Measurements from ENCODE around the gene MALRD1. TPM values are rescaled to one million over a fixed set of nuclear protein-coding genes. Genes with fewer than 3 reads are reported as not detected.
A peak's percentile ranks its signal among the peaks of the same experiment; 100 is the strongest.

MALRD1 gene
- 2.2 TPM for polyA plus RNA-seq (ENCODE audit: insufficient read length)
- long read RNA-seq, donor 1, partial matches to known transcripts, result 5 of 5 reads
- long read RNA-seq, donor 1, other reads (novel, unspliced or antisense), result 0 of 5 reads
- long read RNA-seq, donor 2, result 0 reads
- long read RNA-seq, donor 3, partial matches to known transcripts, result 0 of 1 reads
- long read RNA-seq, donor 3, other reads (novel, unspliced or antisense), result 0 of 1 reads
- long read RNA-seq, donor 4, result 0 reads
- long read RNA-seq, donor 5, partial matches to known transcripts, result 0 of 7 reads
- long read RNA-seq, donor 5, other reads (novel, unspliced or antisense), result 6 of 7 reads
- long read RNA-seq, donor 6, result 0 reads
- long read RNA-seq, donor 7, partial matches to known transcripts, result 0 of 7 reads
- long read RNA-seq, donor 7, other reads (novel, unspliced or antisense), result 7 of 7 reads
- long read RNA-seq, donor 8, result 0 reads

DNA sequence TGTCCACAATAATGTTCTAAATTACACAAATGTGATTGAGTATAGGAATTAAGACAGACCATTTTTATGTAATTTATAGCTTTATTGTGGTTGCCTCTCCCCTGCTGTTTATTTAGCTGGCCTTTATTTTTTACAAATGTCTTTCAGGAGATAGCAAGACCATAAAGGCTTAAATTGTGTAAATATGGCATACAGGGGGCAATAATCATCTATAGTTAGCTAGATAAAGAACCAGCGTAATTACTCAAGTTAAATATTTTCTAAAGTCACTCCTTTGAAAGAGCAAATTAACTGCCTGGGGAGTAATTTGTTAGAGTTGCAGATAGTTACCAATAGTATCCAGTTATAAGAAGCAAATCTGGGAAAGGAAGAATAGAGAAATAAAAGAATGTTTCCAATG, at the start of gene MALRD1:
MALRD1 (plus strand) TSS at position 313 of the 400 bp plus-strand sequence. CDS start 138 bp downstream, outside the sequence.
- no peak for DNase-seq

DNA sequence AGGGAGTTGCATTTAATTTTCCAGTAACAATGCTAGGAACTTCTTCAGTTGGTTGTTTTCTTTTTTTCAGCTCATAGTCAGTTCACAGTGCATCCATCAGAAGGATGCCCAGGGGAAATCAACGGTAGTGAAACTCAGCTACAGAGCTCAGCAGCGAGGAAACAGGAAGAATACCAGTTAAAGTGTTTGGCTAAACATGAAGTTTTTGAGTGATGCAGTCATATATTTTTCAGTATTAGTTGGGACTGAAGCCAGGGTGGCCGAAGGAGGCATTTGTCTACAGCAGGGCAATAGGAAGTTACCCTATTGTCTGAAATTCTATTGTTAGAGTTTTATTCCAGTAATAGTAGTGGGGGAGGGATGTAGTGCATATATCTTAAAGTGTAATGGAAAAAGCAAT, 45.3 kb upstream of the MALRD1 start:
- DNase-seq, result peak; percentile 8

DNA sequence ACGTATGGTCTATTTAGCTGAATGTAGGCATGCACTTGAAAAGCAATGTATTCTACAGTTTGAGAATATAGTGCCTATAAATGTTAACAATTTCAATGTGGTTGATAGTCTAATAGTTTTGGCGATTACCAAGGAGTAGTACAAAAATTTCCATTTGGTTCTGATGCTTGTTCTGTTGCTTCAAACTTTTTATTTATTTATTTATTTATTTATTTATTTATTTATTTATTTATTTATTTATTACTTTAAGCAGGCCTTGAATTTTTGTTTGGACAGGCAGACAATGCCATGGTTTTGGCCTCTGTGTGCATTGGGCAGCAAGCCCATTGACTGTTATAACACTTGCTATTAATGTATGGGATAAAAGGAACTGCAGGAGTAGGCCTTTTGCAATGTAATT, 36.5 kb upstream of the MALRD1 start:
- DNase-seq, result no peak

DNA sequence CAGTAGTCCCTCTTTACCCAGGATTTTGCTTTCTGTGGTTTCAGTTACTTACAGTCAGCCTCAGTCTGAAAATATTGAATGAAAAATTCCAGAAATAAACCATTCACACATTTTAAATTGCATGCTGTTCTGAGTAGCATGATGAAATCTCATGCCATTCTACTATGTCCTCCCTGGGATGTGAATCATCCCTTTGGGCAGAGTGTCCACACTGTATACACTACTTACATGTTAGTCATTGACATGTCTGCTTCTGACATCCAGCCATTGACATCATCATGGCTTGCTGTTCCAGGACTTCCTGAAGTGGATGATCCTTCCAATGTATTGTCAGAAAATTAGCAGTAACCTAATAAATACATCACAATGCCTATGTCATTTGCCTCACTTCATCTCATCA, 34.6 kb upstream of the MALRD1 start:
- DNase-seq, result no peak

DNA sequence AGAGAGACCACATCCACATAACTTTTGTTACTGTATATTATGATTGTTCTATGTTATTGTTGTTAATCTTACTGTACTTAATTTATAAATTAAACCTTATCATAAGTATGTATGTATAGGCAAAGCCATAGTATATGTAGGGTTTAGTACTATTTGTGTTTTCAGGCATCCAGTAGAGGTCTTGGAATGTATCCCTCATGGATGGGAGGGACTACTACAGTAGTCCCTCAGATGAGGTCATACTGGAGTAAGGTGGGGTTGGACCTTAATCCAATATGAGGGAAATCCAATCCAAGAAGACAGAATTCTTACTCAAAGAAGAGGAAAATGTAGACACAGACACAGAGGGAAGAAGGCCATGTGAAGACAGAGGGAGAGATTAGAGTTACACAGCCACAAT, 34.1 kb upstream of the MALRD1 start:
- DNase-seq, result no peak

DNA sequence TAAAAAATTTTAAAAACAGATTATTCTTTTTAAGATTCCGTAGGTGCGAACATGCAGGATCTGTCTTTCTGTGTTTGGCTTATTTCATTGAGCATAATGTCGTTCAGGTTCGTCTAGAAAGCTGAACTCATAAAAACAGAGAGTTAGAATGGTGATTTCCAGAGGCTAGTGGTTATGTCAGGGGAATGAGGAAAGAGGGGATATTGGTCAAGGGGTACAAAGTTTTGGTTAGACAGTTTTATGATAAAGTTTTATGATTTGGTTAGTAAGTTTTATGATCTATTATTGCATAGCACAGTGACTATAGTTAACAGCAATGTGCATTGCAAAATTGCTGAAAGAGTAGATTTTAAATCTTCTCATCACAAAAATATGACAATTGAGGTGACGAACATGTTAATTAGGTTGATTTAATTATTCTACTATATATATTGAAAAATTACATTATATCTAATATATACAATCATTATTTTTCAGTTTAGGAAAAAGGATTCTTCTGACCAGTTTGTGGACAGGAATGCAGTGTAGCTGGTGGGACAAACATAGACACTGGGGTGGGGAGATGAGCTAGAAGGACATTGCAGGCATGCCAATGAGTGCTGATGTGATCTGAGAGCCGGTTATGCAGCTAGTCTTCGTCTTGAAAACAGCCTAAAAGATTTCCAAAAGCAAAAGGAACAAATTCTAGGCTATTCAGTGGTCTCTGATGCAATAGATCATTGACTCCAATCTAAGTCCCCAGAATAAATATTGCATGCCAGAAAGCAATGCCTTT, 31.3 kb upstream of the MALRD1 start:
- no peak for DNase-seq

DNA sequence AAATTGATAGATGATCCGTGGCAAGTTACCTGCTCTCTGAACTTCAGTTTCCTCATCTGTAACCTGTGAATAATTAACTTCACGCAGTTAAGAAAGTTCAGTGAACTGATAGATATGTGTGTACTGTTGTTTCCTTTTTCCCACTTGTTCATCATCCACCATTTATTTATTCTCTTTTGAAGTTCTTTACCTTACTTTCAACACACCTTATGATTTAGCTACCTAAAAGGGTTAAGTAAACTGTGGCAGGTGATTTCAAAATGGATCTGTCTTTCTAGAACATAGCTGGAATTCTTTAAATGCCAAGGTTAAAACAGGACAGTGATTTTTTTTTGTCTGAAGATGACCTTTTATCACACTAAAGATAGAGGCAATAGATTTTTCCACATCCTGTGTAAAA, 27.4 kb upstream of the MALRD1 start:
- DNase-seq, result no peak

DNA sequence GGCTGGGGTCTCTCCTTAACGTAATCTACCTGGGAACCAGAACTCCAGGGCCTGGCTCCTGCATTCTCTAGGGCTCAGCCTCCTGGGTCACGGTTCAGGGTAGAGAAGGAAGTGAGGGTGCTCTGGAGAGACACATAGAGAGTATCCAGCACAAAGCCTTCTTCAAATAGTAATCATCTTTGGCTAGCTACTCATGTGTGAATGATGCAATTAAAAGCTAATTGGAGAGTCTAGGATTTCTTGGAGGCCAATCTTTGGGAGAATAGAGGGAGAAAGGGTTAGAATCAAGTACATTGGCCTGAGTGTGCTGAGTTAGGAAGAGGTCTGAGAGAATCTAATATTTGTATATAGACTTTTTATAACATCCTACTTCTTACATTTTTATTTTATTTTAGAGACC, 24.0 kb upstream of the MALRD1 start:
- DNase-seq, result no peak

DNA sequence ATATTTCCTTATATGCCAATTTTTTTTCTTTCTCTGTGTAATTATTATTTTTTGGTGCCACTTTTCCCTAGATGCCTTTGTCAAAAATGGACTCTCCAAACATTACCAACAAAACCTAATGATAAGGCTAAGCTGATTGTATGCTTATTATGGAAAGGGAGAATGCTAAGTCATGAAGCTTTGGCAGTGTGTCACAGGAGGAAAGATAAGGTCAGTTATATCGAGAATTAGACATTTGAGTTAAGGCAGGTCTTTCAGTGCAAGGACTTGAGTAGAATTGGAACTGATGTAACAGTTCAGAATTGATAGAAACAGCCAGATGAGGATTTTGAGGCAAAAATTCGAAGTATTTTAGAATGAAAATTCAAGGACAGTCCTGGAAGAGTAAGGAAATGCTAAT, 16.8 kb upstream of the MALRD1 start:
- no peak for DNase-seq

DNA sequence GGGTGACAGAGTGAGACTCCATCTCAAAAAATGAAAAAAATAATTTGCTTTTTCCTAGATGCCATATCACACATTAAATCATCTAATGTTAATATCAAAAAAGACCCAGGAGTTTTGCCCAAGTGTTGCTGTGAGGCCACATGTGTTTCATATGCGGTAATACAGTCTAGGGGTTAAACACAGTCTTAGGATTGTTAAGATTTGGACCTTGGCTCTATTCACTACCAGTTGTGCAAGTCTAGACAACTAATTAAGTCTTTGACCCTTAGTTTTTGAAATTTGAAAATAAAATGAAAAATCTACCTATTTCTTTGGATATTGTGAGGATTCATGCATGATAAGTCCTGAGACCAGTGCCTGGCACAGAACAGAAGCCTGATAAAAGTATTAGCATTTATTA, 14.9 kb upstream of the MALRD1 start:
- DNase-seq, result no peak

DNA sequence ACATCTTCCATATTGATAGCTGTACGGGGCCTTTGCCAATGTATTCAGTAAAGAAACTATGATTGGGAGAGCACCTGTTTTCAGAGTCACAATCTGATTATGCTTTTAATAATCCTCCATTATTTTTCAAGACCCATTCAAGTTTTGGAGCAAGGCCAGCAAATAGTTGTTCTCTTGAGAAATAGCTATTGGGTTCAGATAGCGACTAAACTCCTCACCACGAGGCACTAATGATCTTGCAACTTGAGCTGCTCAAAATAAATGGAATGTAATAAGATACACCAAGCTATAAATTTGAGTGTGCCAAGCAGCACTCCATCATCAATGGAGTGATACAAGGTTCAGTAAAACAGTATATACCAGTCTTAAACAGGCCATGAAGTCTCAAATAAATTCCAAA, 7.4 kb upstream of the MALRD1 start:
- no peak for DNase-seq

DNA sequence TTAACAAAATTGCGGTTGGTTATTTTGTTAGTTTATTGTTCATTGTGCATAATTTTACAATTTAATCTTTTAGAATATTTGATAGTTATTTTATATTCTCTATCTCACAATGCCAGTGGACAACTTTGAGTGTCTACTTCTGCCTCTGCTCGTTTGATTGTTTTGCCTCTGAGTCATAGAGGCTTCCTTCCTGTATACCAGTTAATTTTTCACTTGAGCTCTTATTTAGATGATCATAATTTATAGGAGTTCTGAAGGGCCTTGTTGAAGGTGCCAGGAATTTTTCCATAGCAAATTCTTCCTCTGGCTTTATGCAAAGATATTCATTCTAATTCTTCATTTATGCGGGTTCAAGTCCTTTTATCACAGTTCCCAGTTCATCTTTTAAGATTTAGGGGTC, 5.2 kb upstream of the MALRD1 start:
- no peak for DNase-seq

DNA sequence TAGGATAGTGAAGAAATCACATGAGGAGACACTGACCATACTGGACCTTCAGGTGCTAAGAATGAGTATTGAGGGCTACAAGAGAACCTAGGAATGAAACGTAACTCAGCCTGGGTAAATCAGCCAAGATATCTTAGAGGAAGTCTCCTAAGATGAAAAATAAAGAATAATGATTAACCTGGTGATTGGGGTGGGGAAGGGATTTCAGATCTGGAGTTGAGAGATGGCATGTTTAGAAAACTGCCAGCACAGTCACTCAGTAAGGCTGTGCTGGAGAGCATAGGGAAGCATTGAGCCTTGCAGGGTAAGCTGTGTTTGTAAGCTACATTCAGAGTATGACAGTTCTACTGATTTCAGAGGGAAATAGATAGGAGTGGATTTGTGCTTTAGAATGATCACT, 1.9 kb upstream of the MALRD1 start:
- DNase-seq, result no peak

DNA sequence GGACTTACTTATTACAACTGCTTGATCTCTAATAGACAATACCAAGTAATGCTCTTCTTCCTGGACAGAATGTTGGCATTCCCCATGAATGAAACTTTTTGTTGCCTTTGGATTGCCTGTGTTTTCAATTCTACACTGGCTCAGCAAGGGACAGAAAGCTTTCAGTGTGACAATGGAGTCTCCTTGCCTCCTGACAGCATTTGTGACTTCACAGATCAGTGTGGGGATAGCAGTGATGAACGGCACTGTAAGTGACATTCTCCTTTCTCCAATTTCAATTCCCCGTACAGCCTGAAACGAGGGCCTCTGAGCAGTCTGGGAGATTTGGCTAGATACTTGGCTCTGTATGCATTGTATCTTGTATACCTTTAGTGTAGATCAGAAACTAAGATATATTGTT, 290 bp downstream of the MALRD1 start:
- peak; percentile 22 for DNase-seq

DNA sequence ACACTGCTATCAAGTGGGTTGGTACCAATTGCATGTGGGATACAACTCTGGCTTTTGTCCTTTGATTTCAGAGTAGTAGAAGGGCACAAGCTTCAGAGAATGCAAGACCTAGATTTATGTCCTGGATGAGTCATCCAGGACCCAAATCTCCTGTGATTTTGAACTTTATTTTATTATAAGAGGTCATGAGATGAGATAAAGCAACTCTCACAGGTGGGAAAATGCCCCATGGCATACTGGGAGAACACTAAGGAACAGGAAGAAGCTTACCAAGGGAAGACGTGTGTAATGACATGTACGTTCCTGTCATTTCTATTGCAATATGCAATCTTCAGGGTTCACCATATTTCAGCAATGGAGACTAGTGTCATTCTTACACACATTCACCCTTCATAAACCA, 966 bp downstream of the MALRD1 start:
- DNase-seq, result no peak

DNA sequence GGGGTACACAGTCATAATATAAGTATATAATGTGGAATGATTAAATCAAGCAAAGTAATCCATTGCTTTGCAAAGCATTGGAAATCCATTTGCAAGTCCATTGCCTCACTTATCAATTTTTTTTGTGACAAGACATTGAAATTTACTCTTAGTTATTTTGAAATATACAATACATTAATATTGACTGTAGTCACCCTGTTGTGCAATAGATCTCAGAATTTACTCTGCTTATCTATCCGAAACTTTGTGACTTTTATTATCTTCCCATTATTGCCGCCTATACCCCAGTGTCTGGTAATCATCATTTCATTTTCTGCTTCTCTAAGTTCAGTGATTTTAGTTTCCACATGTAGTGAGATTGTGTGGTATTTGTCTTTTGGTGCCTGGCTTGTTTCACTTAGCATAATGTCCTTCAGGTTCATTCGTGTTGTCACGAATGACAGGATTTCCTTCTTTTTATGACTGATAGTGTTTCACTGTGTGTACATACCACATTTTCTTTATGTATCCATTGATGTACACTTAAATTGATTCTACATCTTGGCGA, 5.8 kb downstream of the MALRD1 start:
- DNase-seq, result no peak

DNA sequence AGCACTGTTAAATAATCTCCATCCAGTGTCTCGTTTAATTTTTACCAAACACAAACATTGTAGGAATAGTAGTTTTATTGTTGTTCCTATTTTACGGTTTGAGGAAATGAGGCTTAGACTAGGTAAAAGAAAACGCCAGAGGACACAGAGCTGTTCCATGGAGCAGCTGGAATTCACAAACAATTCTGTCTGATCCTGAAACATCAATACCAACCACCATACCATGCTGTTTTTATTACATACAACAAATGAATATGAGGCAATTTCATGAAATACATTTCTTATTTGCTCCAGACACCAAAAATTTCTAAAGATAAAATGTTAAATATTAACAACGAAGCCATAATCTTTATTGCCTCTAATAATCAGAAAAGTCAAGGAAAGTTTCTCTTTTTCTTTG, 9.4 kb downstream of the MALRD1 start:
- DNase-seq, result no peak

DNA sequence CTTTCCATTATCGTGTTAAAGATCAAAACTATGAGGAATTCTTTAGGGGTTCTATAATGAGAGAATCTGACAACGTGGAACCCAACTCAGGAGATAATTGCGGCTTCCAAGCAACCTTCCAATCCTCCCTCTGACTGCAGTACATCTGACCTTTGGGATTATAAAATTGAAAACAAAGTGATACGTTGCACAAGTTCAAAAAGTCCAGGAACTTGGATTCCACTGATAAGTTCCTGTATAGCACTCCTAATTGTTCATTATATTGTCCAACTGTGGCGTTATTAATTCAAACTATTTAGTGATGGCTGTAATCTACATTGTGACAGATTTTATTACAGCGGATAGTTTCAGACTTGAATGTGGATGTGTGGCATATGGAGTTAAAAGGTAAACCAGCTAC, 15.4 kb downstream of the MALRD1 start:
- no peak for DNase-seq

DNA sequence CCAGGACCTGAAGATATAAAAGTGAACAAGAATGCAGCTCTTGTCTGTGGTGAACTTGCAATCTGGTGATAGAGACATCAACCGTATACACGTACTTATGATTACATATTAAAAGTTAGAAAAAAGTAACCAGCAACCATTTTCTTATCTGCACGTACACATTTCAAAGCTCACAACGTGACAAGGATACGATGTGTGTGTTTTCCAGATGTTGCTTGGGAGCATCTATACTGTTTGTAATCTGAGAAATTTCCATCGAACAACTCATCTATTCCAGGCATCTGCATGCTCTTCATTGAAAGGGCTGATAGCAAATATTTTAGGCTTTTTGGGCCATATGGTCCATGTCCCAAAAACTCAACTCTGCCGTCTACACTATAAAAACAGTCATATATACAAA, 23.3 kb downstream of the MALRD1 start:
- DNase-seq, result no peak

DNA sequence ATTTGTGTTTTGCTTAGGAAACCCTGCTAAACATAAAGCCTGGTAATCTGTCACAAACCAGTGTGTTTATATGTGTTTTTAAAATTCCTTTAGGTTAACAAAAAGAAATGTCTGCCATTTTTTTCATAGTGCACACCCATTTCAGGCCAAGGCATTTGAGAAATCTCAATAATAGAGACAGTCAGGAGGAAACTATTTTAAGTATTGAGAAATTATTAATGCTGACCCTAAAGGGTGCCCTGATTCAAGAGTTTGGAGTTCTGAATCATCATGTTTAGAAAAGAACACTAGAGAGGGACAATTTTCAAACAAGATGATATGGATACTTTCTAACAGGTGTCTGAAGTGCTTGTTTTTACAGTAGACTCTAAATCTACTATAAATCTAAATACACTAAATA, 28.7 kb downstream of the MALRD1 start:
- no peak for DNase-seq

DNA sequence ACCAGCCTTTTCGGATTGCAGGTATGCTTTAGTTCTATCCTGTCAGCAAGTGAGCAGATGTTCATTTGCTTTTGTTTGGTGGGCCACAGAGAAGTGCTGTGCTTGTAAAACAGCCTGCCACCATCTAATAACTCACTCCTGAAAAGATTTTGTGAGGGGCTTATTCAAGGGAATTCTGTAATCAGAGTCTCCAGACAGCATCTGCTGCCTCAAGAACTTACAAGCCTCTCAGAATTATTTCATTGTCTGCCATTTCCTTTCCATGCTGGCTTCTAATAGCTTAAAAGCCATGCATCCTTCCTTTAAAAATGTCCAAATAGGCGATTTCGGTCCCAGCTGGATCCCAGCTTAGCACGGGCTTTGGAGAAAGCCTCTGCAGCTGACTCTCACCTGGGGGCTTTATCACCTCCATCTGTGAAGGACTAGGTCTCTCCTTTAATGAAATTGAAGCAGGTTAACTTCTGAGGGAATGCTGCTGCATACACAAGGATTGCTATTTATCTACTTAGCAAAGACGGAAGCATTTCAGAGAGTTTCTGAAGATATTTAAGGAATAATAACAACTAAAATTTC, 48.0 kb downstream of the MALRD1 start:
- no peak for DNase-seq

DNA sequence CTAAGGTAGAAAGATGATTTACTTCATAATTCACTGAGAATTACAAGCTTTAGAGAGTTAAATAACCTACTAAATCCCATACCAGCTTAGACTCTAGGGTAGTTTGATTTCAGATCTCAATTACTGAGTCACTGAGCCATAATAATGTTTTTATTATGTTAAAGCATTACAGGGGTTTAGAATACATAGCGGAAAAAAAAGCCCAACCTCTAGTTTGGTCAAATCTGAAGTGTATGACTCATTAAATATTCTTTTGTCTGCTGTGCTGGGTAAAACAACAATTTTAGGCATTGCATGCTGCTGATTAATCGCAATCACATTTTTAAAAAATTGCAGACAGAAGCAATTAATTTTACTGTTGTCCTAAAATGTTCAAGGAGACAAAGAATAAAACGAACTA, 48.5 kb downstream of the MALRD1 start:
- no peak for DNase-seq

DNA sequence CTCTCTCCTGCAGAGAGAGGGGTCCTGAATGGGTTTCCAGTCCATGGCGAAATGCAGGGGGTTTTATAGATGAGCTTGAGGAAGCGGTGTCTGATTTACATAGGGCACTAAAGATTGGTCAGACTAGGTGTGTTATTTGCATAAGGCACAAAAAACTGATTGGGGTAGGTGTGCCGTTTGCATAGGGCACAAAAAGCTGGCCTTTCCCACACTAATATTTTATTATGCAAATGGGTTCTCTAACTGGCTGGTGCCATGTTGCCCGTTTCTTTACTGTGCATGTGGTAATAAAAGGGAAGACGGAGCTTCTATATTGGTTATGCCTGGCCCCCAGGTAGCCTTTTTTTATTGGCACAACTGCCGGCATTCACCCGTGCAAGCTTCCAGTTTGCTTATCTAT, 50.2 kb downstream of the MALRD1 start:
- DNase-seq, result no peak
